WERI-Rb-1 (cell line): ENCODE measurements around the gene LRIG2.
A peak's percentile ranks its signal among the peaks of the same experiment; 100 is the strongest.
"Not testable (repeated sequence)": the region's sequence is repeated elsewhere in the genome, so short reads cannot be mapped to it uniquely, and the experiment has no call there.

ENCODE experiments used
- DNase-seq: peaks from one replicate; pipeline ENCODE4 v3.0.0-alpha.2; 2020
- H3K27ac ChIP-seq: fragments of 250-450 bp; sonication (Bioruptor Pico); 2 replicates; pipeline ENCODE4 v1.5.1; 2020; ENCODE audit warnings: mild to moderate bottlenecking, moderate library complexity
- H3K27me3 ChIP-seq: fragments of 250-450 bp; sonication (Bioruptor Pico); 2 replicates; pipeline ENCODE4 v1.5.1; 2021; ENCODE audit warnings: mild to moderate bottlenecking, low read depth, moderate library complexity; ENCODE audit not compliant: insufficient read depth, severe bottlenecking
- H3K36me3 ChIP-seq: fragments of 250-450 bp; sonication (Bioruptor Pico); 2 replicates; pipeline ENCODE4 v1.5.1; 2020; ENCODE audit warnings: mild to moderate bottlenecking, moderate library complexity
- H3K4me3 ChIP-seq: 2 replicates; pipeline ENCODE4 v1.5.1; 2011; ENCODE audit warnings: low read depth, mild to moderate bottlenecking, control low read depth, low read length
- H3K9me3 ChIP-seq: fragments of 250-450 bp; sonication (Bioruptor Pico); 2 replicates; pipeline ENCODE4 v1.5.1; 2021; ENCODE audit warnings: mild to moderate bottlenecking, moderate library complexity; ENCODE audit not compliant: severe bottlenecking
- TF ChIP-seq, protein P1 (sequence below): IDR thresholded peaks from 2 replicates; pipeline ENCODE4 v1.5.1; 2011; ENCODE audit warnings: low read depth, mild to moderate bottlenecking, control low read depth, inconsistent platforms, low read length

The LRIG2 gene

DNA sequence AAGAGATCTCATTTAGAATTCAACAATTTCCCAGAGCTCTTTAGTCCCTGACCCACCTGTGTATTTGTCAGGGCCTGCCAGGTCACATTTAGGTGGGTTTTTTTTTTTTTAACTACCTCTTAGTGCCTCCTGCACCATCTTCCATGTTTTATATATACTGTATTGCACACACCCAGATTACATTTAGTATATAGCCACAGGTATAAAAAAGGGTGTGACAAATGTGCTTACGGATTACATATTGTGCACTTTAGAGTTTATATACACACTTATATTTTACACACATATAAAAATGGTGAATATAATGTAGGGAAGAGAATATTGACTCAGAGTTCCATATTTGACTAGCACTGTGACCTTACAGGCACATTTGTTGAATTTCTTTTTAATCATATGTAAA lies 17.4 kb upstream of the LRIG2 start:
- Histone ChIP-seq H3K27ac (no peak overlapping the region), H3K36me3 (no peaks in the 10 kb centered on the region), H3K27me3 (no peaks in the 10 kb centered on the region), H3K9me3 (no peaks in the 10 kb centered on the region), H3K4me3 (no peak overlapping the region)
- TF ChIP-seq, protein P1, sequence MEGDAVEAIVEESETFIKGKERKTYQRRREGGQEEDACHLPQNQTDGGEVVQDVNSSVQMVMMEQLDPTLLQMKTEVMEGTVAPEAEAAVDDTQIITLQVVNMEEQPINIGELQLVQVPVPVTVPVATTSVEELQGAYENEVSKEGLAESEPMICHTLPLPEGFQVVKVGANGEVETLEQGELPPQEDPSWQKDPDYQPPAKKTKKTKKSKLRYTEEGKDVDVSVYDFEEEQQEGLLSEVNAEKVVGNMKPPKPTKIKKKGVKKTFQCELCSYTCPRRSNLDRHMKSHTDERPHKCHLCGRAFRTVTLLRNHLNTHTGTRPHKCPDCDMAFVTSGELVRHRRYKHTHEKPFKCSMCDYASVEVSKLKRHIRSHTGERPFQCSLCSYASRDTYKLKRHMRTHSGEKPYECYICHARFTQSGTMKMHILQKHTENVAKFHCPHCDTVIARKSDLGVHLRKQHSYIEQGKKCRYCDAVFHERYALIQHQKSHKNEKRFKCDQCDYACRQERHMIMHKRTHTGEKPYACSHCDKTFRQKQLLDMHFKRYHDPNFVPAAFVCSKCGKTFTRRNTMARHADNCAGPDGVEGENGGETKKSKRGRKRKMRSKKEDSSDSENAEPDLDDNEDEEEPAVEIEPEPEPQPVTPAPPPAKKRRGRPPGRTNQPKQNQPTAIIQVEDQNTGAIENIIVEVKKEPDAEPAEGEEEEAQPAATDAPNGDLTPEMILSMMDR = no peak
- no peak for DNase-seq

DNA sequence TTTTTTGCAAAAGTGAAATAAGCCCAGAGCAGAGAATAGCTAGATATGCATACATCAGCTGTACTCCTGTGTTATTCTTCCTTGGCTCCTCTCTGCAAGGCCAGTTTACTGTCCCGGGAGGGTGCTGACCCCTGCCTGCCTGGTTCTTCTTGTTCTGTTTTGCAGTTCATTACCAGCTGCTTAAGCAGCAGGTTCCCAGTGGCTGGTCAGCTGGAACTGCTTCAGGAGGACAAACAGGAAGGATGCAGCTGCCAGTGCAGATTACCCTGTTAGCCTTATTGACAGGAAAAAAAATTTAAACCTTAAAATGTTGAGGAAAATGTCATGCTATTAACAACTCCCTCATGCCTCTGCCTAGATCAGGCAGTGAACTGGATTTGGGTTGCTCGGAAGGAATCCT lies 16.0 kb upstream of the LRIG2 start:
- H3K27ac ChIP-seq = no peak overlapping the region
- DNase-seq = peak; percentile 24
- H3K9me3 ChIP-seq = no peaks in the 10 kb centered on the region

DNA sequence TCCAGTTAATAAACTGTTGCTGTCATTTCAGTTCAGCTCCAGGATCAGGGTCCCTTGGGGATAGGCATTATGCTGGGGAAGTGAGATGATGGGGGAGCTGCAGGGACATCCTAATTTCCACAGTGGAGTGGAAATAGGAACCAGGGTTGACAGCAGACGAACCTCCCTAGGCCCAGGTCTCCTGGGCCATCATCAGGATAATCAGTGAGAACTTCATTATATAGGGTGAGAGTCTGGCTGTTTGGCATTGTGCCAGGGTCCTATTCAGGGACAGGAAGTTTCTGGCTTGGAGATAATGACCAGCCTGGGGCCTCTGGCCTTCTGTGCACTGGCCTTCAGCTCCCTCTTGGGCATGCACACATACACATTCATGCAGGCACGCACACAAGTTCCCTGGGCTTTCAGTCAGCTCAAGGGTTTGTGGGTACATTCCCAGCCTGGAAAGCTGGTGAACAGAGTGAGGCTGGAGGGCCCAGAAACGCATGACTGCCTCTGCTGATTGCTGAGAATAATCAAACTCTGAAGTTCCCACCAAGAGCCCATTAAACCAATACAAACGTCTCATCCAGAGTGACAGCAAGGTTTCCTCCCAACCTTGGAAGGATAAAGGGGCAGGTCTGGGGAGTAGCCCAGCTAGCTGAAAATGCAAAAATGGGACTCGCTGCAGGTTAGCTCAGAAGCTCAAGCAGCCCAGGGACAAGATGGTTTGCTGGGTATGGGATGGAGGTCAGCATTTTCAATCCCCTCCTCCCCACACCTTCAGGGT lies 13.9 kb upstream of the LRIG2 start:
- no peaks in the 10 kb centered on the region for H3K9me3 ChIP-seq
- no peak overlapping the region for H3K4me3 ChIP-seq
- H3K27ac ChIP-seq = no peak overlapping the region
- H3K36me3 ChIP-seq = no peaks in the 10 kb centered on the region
- H3K27me3 ChIP-seq = no peaks in the 10 kb centered on the region
- TF ChIP-seq, protein P1 = no peak
- DNase-seq = no peak

More for the DNA sequence above, 16.0 kb upstream of the LRIG2 start:
- Histone ChIP-seq H3K27me3 (no peaks in the 10 kb centered on the region), H3K4me3 (no peak overlapping the region), H3K36me3 (no peaks in the 10 kb centered on the region)
- TF ChIP-seq, protein P1 = no peak

DNA sequence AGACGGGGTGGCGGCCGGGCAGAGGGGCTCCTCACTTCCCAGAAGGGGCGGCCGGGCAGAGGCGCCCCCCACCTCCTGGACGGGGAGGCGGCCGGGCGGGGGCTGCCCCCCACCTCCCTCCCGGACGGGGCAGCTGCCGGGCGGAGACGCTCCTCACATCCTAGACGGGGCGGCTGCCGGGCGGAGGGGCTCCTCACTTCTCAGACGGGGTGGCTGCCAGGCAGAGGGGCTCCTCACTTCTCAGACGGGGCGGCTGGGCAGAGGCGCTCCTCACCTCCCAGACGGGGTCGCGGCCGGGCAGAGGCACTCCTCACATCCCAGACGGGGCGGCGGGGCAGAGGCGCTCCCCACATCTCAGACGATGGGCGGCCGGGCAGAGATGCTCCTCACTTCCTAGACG lies 9.5 kb upstream of the LRIG2 start:
- H3K4me3 ChIP-seq, DNase-seq, H3K36me3 ChIP-seq, H3K27me3 ChIP-seq, H3K27ac ChIP-seq, H3K9me3 ChIP-seq: not testable (repeated sequence)

DNA sequence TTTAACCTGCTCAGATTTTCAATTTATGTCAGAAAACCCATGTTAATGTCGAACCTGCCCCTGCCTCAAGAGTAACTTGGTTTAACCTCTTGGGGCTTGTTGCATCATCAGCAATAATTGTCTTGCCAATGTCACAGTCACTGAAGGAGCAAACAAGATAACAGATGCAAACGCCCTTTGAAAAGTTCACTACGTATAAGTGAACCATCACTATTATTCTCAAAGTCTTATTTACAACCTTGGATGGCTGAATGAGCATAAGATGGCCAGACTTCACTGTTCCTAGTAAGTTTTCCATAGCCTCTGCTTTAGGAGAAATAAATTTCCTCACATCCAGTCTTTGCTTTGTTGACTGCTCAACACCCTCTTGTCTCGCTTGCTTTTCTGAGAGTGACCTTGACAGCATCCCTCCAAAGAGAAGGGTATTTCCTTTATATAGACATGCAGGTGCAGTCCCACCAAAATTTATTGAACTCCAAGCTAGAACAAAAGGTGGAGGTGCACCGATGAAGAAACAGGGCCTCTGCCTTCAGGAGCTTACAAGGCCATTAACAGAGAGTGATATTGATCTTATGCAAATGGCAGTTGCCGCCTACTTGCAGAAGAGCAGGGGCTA lies 749 bp upstream of the LRIG2 start:
- peak overlapping the region; percentile 98 for H3K4me3 ChIP-seq
- H3K27me3 ChIP-seq = no peaks in the 10 kb centered on the region
- H3K9me3 ChIP-seq = no peaks in the 10 kb centered on the region
- H3K27ac ChIP-seq = peak overlapping the region; percentile 73
- peaks cover 1% of the 10 kb centered on the region; the same call in 1 of the 2 replicates for H3K36me3 ChIP-seq
- DNase-seq = no peak
- TF ChIP-seq, protein P1 = no peak

DNA sequence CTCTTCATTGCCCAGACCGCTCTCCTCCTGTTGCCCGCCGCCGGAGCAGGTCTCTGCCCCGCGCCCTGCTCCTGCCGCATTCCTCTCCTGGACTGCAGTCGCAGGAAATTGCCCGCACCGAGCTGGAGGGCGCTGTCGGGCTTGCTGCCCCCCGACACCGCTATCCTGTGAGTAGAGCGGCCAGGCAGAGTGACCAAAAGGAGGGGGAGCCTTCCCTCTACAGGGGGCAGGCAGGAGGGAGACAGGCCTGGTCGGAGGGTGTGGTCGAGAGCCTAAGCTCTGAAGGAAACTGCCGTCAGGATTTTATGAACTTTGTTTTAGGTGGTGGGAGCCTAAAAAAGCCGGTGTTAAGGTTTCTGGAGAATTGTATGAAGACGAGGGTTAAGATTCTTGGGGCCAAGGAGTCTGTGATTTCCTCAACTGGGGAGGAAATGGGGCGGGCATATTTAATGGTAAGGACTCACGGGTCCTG lies 517 bp downstream of the LRIG2 start:
- Histone ChIP-seq H3K27me3 (no peaks in the 10 kb centered on the region), H3K9me3 (no peaks in the 10 kb centered on the region), H3K36me3 (peaks cover 12% of the 10 kb centered on the region), H3K27ac (peak overlapping the region; percentile 73), H3K4me3 (peak overlapping the region; percentile 98)
- DNase-seq = peak; percentile 65
- TF ChIP-seq, protein P1 = peak; percentile 59
